Heart left ventricle (tissue), 13 donors: ENCODE measurements around the gene LRRC28.

ENCODE experiments used
- CTCF ChIP-seq, 12 donors: fragments of 200-600 bp; sonication (generic) in 4 of 12; IDR thresholded peaks; one replicate each; pipeline versions ENCODE4 v1.5.0 to v1.8.0; 2018 to 2022; ENCODE audit warnings: antibody characterized with exemption in 12 of 12, mild to moderate bottlenecking in 5 of 12
- POLR2A ChIP-seq, 2 donors: fragments of 450-650 bp; IDR thresholded peaks; one replicate each; pipeline ENCODE4 v1.6.1; 2017; ENCODE audit warnings: antibody characterized with exemption in 2 of 2, mild to moderate bottlenecking in 2 of 2, moderate library complexity in 2 of 2
- donor health status: ischemic (EF 13 %, LVEDD 7.1; RV severe dilation, severe dysfunction).
- donor health status: DM: no; HTN: yes; CAD: no.
- donor health status: DM: no; HTN: no; CAD: no.
- donor health status: ischemic (EF 25% LVEDD 6.9; RV normal size, moderate dysfunction).
- donor health status: ischemic (EF 25% LVEDD 5.7; RV mildly dilated, moderate dysfunction).
- donor health status: ischemic (EF 35%, LVEDD 5.7; RV mildly dilated, moderate dysfunction).
- donor health status: nonischemic (EF 11% LVEDD 7.7; RV severe dilation, severe dysfunction).
- donor health status: DM: yes; HTN: yes; CAD: no.
- donor health status: PGD.
- donor health status: ischemic (EF 29% LVEDD 5.4; RV normal size, mild dysfunction).
- donor health status: nonischemic (EF 23%, LVEDD 6.1; RV moderate dilation, normal function).

GRCh38 chr15:99244306-99244705 lies 7.0 kb upstream of the LRRC28 start:
- TF ChIP-seq CTCF (IDR thresholded peaks at IDR 0.05) (no peak), POLR2A (IDR thresholded peaks at IDR 0.05) (no peak)
